T-helper 1 cell treated with Interleukin-12 subunit alpha and Interleukin-12 subunit beta and Interleukin-4 antibody, amounts not matched to agents 30 μg/mL and 1 μg/mL, for 36 hours (primary cell): Measurements from ENCODE around the gene ECPAS.
A peak's percentile ranks its signal among the peaks of the same experiment; 100 is the strongest.

Experiments
- H3K27ac Mint-ChIP-seq: one replicate; pipeline ENCODE4 v1.8.0; 2021; ENCODE audit warnings: mild to moderate bottlenecking, mixed read lengths
- H3K27me3 Mint-ChIP-seq: one replicate; pipeline ENCODE4 v1.8.0; 2021; ENCODE audit warnings: low read depth, mixed read lengths
- H3K36me3 Mint-ChIP-seq: one replicate; pipeline ENCODE4 v1.8.0; 2021; ENCODE audit warnings: low read depth, mixed read lengths
- H3K4me1 Mint-ChIP-seq: one replicate; pipeline ENCODE4 v1.8.0; 2021; ENCODE audit warnings: low read depth, mixed read lengths
- H3K4me3 Mint-ChIP-seq: one replicate; pipeline ENCODE4 v1.8.0; 2021; ENCODE audit warnings: mild to moderate bottlenecking, moderate library complexity, mixed read lengths
- H3K9me3 Mint-ChIP-seq: one replicate; pipeline ENCODE4 v1.8.0; 2021; ENCODE audit warnings: mixed read lengths

ECPAS gene

GRCh38 chr9:111484572-111484894 is 350 bp upstream of the ECPAS start:
- Mint-ChIP-seq H3K9me3 (no peaks in the 10 kb centered on the region), H3K4me3 (peak overlapping the region; percentile 79), H3K27ac (peak overlapping the region; percentile 77), H3K27me3 (peaks cover 16% of the 10 kb centered on the region), H3K36me3 (peaks cover 7% of the 10 kb centered on the region), H3K4me1 (peaks cover 26% of the 10 kb centered on the region)

DNA sequence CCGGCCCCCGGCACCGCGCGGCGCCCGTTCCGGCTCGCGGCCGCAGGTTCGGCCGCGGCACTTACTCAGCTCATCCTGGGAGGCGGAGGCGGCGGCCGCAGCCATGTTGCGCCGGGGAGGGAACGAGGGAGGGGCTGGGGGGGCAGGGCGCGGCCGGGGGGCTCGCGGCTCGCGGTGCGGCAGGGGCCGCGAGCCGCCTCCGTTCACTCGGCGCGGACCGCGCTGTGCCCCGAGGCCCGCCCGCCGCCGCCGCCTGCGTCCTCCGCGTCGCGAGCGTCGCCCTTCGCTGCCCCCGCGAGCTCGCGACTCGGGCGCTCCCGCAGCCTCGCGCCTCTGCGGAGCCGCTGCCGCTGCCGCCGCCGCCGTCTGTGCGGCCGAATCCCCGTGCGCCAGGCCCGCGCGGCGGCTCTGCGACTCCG is 735 bp downstream of the ECPAS start:
- Mint-ChIP-seq H3K27me3 (peaks cover 12% of the 10 kb centered on the region), H3K9me3 (no peaks in the 10 kb centered on the region), H3K36me3 (peaks cover 9% of the 10 kb centered on the region), H3K27ac (no peak overlapping the region), H3K4me3 (no peak overlapping the region), H3K4me1 (peaks cover 30% of the 10 kb centered on the region)

GRCh38 chr9:111482694-111483438 is 1.3 kb downstream of the ECPAS start:
- no peaks in the 10 kb centered on the region for H3K9me3 Mint-ChIP-seq
- H3K36me3 Mint-ChIP-seq: peaks cover 9% of the 10 kb centered on the region
- H3K27me3 Mint-ChIP-seq: peaks cover 10% of the 10 kb centered on the region
- peaks cover 30% of the 10 kb centered on the region for H3K4me1 Mint-ChIP-seq
- peak overlapping the region; percentile 81 for H3K27ac Mint-ChIP-seq
- peak overlapping the region; percentile 87 for H3K4me3 Mint-ChIP-seq

DNA sequence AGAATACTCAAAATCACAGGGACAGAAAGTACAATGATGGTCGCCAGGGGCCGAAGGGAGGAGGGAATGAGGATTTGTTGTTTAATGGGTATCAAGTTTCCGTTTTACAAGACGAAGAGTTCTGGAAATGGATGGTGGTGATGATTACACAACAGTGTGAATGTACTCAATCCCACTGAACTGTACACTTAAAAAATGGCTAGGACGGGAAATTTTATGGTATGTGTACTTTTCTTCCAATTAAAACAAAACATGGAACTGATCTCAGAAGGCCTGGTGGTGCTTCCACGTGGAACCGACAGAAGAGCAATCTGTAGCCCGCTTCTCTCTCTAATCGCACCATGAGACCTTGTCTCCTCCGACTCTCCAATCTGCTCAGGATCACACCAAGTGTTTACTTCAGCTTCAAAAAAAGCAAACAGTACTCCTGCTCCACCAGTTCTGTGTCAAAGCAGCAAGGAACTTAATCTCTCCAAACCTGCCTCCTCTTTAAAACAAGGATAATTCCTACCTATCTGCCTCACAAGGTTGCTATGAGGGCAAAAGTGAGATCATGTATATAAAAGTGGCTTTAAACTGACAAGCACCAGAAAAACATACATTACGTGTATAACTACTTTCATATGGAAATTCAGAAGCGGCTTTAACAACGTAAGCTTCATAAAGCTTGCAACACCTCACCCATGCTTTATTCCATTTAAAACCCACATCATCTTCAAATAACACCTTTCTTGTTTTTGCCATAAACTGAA is 2.1 kb downstream of the ECPAS start:
- H3K9me3 Mint-ChIP-seq: no peaks in the 10 kb centered on the region
- H3K4me3 Mint-ChIP-seq: peak overlapping the region; percentile 87
- peaks cover 2% of the 10 kb centered on the region for H3K27me3 Mint-ChIP-seq
- H3K4me1 Mint-ChIP-seq: peaks cover 36% of the 10 kb centered on the region
- H3K27ac Mint-ChIP-seq: peak overlapping the region; percentile 81
- H3K36me3 Mint-ChIP-seq: peaks cover 9% of the 10 kb centered on the region

GRCh38 chr9:111477677-111478076 is 6.5 kb downstream of the ECPAS start:
- Mint-ChIP-seq H3K27ac (no peak overlapping the region), H3K9me3 (no peaks in the 10 kb centered on the region), H3K27me3 (no peaks in the 10 kb centered on the region), H3K4me3 (no peak overlapping the region), H3K36me3 (peaks cover 12% of the 10 kb centered on the region), H3K4me1 (peaks cover 33% of the 10 kb centered on the region)

GRCh38 chr9:111475195-111475594 is 9.0 kb downstream of the ECPAS start:
- no peak overlapping the region for H3K27ac Mint-ChIP-seq
- no peak overlapping the region for H3K4me3 Mint-ChIP-seq
- H3K9me3 Mint-ChIP-seq: no peaks in the 10 kb centered on the region
- H3K4me1 Mint-ChIP-seq: peaks cover 21% of the 10 kb centered on the region
- H3K36me3 Mint-ChIP-seq: peaks cover 9% of the 10 kb centered on the region
- H3K27me3 Mint-ChIP-seq: no peaks in the 10 kb centered on the region

DNA sequence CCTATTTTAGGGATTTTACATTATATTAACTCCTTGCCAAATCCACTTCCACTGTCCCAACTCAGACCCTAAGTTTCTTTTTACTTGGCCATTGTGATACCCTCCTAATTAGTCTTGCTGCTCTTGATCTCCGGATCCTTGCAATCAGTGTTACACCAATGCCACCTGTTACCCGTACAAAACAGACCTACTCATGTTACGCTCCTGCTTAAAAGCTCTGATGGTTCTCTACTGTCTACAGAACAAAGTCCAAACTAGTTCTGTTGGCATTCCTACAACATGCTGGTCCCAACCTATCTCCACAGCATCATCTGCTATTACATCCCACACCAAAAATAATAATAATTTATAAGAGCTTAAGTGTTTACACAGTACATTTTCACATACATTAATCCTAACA is 9.8 kb downstream of the ECPAS start:
- no peaks in the 10 kb centered on the region for H3K9me3 Mint-ChIP-seq
- H3K4me1 Mint-ChIP-seq: peaks cover 21% of the 10 kb centered on the region
- no peaks in the 10 kb centered on the region for H3K27me3 Mint-ChIP-seq
- no peak overlapping the region for H3K27ac Mint-ChIP-seq
- H3K36me3 Mint-ChIP-seq: peaks cover 9% of the 10 kb centered on the region
- no peak overlapping the region for H3K4me3 Mint-ChIP-seq

GRCh38 chr9:111467778-111468367 is 16.3 kb downstream of the ECPAS start:
- Mint-ChIP-seq H3K9me3 (peaks cover 15% of the 10 kb centered on the region), H3K27me3 (no peaks in the 10 kb centered on the region), H3K36me3 (peaks cover 15% of the 10 kb centered on the region), H3K4me3 (no peak overlapping the region), H3K27ac (no peak overlapping the region), H3K4me1 (peaks cover 22% of the 10 kb centered on the region)

DNA sequence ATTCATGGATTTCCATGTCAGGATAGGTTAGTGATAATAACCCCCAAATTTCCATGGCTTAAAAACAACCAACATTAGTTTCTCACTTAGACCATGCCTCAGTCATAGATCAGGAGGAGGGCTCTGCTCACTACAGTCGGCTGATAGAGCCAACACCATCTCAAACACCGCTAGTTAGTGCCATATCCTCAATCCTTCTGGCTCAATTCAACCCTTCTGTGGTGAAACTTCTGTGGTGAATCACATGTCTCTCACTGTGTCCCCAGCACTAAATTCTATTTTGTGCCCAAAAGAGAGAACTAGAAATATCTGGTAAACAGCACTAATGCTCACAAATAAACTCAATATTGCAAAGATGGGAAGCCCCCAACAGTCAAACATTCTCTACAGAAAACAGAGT is 21.1 kb downstream of the ECPAS start:
- no peak overlapping the region for H3K4me3 Mint-ChIP-seq
- H3K27ac Mint-ChIP-seq: no peak overlapping the region
- peaks cover 30% of the 10 kb centered on the region for H3K9me3 Mint-ChIP-seq
- H3K4me1 Mint-ChIP-seq: peaks cover 15% of the 10 kb centered on the region
- no peaks in the 10 kb centered on the region for H3K27me3 Mint-ChIP-seq
- H3K36me3 Mint-ChIP-seq: peaks cover 24% of the 10 kb centered on the region

DNA sequence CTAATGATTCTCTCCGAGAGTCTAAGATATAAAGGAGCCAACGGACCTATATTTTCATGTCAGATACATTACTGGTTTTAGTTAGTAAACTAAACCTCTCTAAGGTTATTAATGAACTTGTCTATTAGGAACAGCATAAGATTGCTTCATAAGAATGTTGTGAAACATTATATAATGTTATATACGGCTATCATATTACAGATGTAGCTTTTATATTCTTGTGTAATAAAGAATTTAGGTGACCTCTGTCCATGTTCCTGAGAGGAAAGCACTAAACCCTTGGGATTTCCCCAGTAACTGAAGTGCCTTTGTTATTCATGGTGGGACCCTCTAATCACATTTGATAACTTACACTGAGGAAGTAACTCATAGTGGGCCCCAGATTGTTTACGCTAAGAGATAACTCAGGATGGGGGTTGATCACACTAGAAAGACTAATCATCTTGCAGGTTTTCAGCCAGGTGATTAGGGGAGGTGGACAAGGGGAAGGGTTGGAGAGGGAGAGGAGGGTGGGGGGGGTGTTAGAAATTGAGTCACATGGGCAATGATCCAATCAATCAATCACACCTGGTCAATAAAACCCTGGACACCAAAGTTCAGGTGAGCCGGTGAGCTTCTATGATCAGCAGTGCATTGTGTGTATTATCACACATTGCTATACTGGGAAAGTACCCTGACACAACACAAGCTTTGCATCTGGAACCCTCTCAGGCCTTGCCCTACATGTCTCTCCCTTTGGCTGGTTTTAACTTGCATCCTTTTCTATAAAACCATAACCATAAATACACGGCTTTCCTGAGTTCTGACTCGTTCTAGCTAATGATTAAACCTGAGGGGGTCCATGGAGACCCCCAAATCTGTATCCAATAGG is 25.8 kb downstream of the ECPAS start:
- H3K4me1 Mint-ChIP-seq: peaks cover 17% of the 10 kb centered on the region
- no peak overlapping the region for H3K27ac Mint-ChIP-seq
- H3K4me3 Mint-ChIP-seq: no peak overlapping the region
- peaks cover 18% of the 10 kb centered on the region for H3K9me3 Mint-ChIP-seq
- no peaks in the 10 kb centered on the region for H3K27me3 Mint-ChIP-seq
- H3K36me3 Mint-ChIP-seq: peaks cover 12% of the 10 kb centered on the region

- H3K27ac Mint-ChIP-seq: no peak overlapping the region
- peaks cover 7% of the 10 kb centered on the region for H3K36me3 Mint-ChIP-seq
- H3K4me3 Mint-ChIP-seq: no peak overlapping the region
- no peaks in the 10 kb centered on the region for H3K27me3 Mint-ChIP-seq
- H3K9me3 Mint-ChIP-seq: peaks cover 6% of the 10 kb centered on the region
- H3K4me1 Mint-ChIP-seq: peaks cover 23% of the 10 kb centered on the region
These were observed 27.7 kb downstream of the ECPAS start for GRCh38 chr9:111456529-111456928.

GRCh38 chr9:111455638-111456037 is 28.5 kb downstream of the ECPAS start:
- Mint-ChIP-seq H3K27me3 (no peaks in the 10 kb centered on the region), H3K36me3 (peaks cover 5% of the 10 kb centered on the region), H3K9me3 (peaks cover under 1% of the 10 kb centered on the region), H3K27ac (no peak overlapping the region), H3K4me1 (peaks cover 23% of the 10 kb centered on the region), H3K4me3 (no peak overlapping the region)

GRCh38 chr9:111454751-111455150 is 29.4 kb downstream of the ECPAS start:
- H3K9me3 Mint-ChIP-seq: no peaks in the 10 kb centered on the region

DNA sequence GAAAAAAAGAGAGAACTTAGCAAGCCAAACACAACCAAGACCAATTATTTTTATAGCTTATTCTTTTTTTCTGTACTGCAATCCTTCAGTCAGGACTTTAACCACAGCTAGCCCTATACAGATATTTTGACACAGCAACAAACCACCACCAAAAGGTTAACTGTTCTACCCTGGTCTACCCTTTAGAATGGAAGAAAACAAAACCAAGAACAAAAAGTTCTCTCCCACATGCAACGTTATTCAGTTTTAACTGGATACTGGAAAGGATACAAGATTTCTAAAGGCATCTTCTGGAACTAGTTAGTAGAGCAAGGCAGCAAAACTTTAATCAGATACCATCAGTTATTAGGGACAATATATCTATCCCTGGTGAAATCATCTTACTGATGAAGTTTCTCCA is 32.6 kb downstream of the ECPAS start:
- Mint-ChIP-seq H3K27ac (no peak overlapping the region), H3K4me1 (peaks cover 12% of the 10 kb centered on the region), H3K9me3 (no peaks in the 10 kb centered on the region), H3K36me3 (peaks cover 16% of the 10 kb centered on the region), H3K4me3 (no peak overlapping the region), H3K27me3 (no peaks in the 10 kb centered on the region)

More at GRCh38 chr9:111454751-111455150, 29.4 kb downstream of the ECPAS start:
- Mint-ChIP-seq H3K27me3 (no peaks in the 10 kb centered on the region), H3K27ac (no peak overlapping the region), H3K36me3 (peaks cover 10% of the 10 kb centered on the region), H3K4me1 (peaks cover 23% of the 10 kb centered on the region), H3K4me3 (no peak overlapping the region)
